HepG2 (cell line): Measurements from ENCODE around the gene TRIM25. TPM values are rescaled to one million over a fixed set of nuclear protein-coding genes. Genes with fewer than 3 reads are reported as not detected.

Experiments
- ATAC-seq: fragments of 200-7000 bp; cut with Tn5 transposase; 3 replicates; pipeline ENCODE4 v1.9.1; 2020; ENCODE audit warnings: mild to moderate bottlenecking, moderate library complexity
- BruUV-seq: library from RNA; stranded (reverse); fragments of 400-500 nt; replicated peaks from 2 replicates; lab custom pipeline; 2021; lab: Mats Ljungman, UMichigan
- CTCF ChIA-PET: fragments of 300-600 bp; formaldehyde crosslinking; extraction: SDS; loops from one replicate; lab custom pipeline; 2021; ENCODE audit warnings: low total read pairs, inconsistent platforms, low intra/inter-chr PET ratio; lab: Yijun Ruan, JAX
- POLR2A ChIA-PET: fragments of 350-600 bp; sonication (Branson Sonifier 250); formaldehyde crosslinking; loops from one replicate; lab custom pipeline; 2020; ENCODE audit warnings: antibody characterized with exemption, inconsistent platforms; lab: Yijun Ruan, JAX
- DNase-seq: peaks from one replicate; pipeline ENCODE4 v3.0.0-alpha.2; 2015; ENCODE audit warnings: low spot score
- FAIRE-seq: peaks from 3 replicates; lab custom pipeline; 2011; peaks lifted over from hg19 to GRCh38; lab: Jason Lieb, UNC
- H2AFZ ChIP-seq: one replicate; pipeline ENCODE4 v1.6.1; 2011; ENCODE audit warnings: low read length, inconsistent platforms
- H3K27ac ChIP-seq: fragments of 300-600 bp; 3 replicates; pipeline ENCODE4 v1.8.0; 2011; ENCODE audit warnings: mixed run types, mild to moderate bottlenecking, mixed read lengths, low read length, inconsistent platforms; ENCODE audit not compliant: insufficient read depth; ENCODE audit errors: extremely low read length
- H3K27me3 ChIP-seq, 2 experiments: fragments of 200-600 bp in 1 of 2; 2 replicates in 1 of 2; 3 replicates in 1 of 2; pipeline versions ENCODE4 v1.6.0 to v1.8.0; 2011; ENCODE audit warnings: low read length in 2 of 2, mild to moderate bottlenecking in 2 of 2, moderate library complexity in 2 of 2, inconsistent platforms in 1 of 2; ENCODE audit not compliant: insufficient read depth in 2 of 2, control insufficient read depth in 1 of 2
- H3K36me3 ChIP-seq, 2 experiments: fragments of 200-600 bp in 1 of 2; replicated peaks in 1 of 2; 2 replicates in 1 of 2; 3 replicates in 1 of 2; pipeline versions ENCODE4 v1.5.1 to v1.8.0; 2011; ENCODE audit warnings: low read length in 2 of 2, inconsistent platforms in 1 of 2; ENCODE audit not compliant: insufficient read depth in 2 of 2, control insufficient read depth in 1 of 2
- H3K4me1 ChIP-seq: 2 replicates; pipeline ENCODE4 v1.5.1; 2012; ENCODE audit warnings: low read length, inconsistent platforms; ENCODE audit not compliant: insufficient read depth
- H3K4me2 ChIP-seq: 2 replicates; pipeline ENCODE4 v1.6.0; 2011; ENCODE audit warnings: low read depth, low read length, inconsistent platforms
- H3K4me3 ChIP-seq, 3 experiments: fragments of 200-600 bp in 1 of 3; sonication (generic), shearing (Covaris generic) in 1 of 3; replicated peaks in 1 of 3; 2 replicates each; pipeline ENCODE4 v1.5.1; 2011 to 2016; ENCODE audit warnings: low read length in 3 of 3, inconsistent platforms in 2 of 3, low read depth in 2 of 3, mild to moderate bottlenecking in 2 of 3, control low read depth in 1 of 3, mixed read lengths in 1 of 3; ENCODE audit not compliant: insufficient read depth in 1 of 3
- H3K79me2 ChIP-seq: one replicate; pipeline ENCODE4 v1.6.1; 2011; ENCODE audit warnings: low read length, inconsistent platforms; ENCODE audit not compliant: insufficient read depth
- H3K9ac ChIP-seq: 2 replicates; pipeline ENCODE4 v1.6.0; 2011; ENCODE audit warnings: mild to moderate bottlenecking, low read depth, low read length, inconsistent platforms; ENCODE audit not compliant: insufficient read depth
- H3K9me3 ChIP-seq: 2 replicates; pipeline ENCODE4 v1.5.1; 2012; ENCODE audit warnings: mild to moderate bottlenecking, low read length
- H4K20me1 ChIP-seq: 2 replicates; pipeline ENCODE4 v1.6.0; 2011; ENCODE audit warnings: inconsistent platforms, mild to moderate bottlenecking, low read length, moderate library complexity; ENCODE audit not compliant: insufficient read depth
- CCDC6 ChIP-seq: sonication (generic); formaldehyde crosslinking; IDR thresholded peaks from 2 replicates; pipeline ENCODE4 v1.8.1; 2022; ENCODE audit warnings: mild to moderate bottlenecking, missing genetic modification reagents, moderate library complexity
- EHMT2 ChIP-seq: fragments of 200-600 bp; sonication (generic); IDR thresholded peaks from 2 replicates; pipeline ENCODE4 v1.7.0; 2017; ENCODE audit warnings: antibody characterized with exemption, low read depth, low read length, borderline replicate concordance
- GATAD2A ChIP-seq: IDR thresholded peaks from 2 replicates; pipeline ENCODE4 v1.6.1; 2016
- HNRNPH1 ChIP-seq: fragments of 200-400 bp; formaldehyde crosslinking; optimal IDR thresholded peaks from 2 replicates; pipeline ENCODE3; 2017; ENCODE audit warnings: mild to moderate bottlenecking, low read depth, low read length
- IRF2 ChIP-seq: IDR thresholded peaks from 2 replicates; pipeline ENCODE4 v1.6.1; 2018; ENCODE audit warnings: missing genetic modification reagents, missing compliant biosample characterization
- JARID2 ChIP-seq: sonication (generic); formaldehyde crosslinking; IDR thresholded peaks from 2 replicates; pipeline ENCODE4 v1.8.1; 2023; ENCODE audit warnings: missing genetic modification reagents, inconsistent platforms; ENCODE audit not compliant: insufficient replicate concordance
- MAFG ChIP-seq: sonication (generic); formaldehyde crosslinking; IDR thresholded peaks from 2 replicates; pipeline ENCODE4 v1.5.1; 2020; ENCODE audit warnings: mild to moderate bottlenecking, missing genetic modification reagents
- NPAS2 ChIP-seq: sonication (generic); formaldehyde crosslinking; IDR thresholded peaks from 2 replicates; pipeline ENCODE4 v1.8.0; 2022; ENCODE audit warnings: mild to moderate bottlenecking, missing genetic modification reagents, borderline replicate concordance
- NR2C2 ChIP-seq: sonication (generic); formaldehyde crosslinking; IDR thresholded peaks from 2 replicates; pipeline ENCODE4 v1.4.0; 2020; ENCODE audit warnings: missing genetic modification reagents, mild to moderate bottlenecking, moderate library complexity, borderline replicate concordance
- NR3C1 ChIP-seq: sonication (generic); formaldehyde crosslinking; IDR thresholded peaks from 2 replicates; pipeline ENCODE4 v1.4.0; 2020; ENCODE audit warnings: missing genetic modification reagents
- PHF21A ChIP-seq: sonication (generic); formaldehyde crosslinking; IDR thresholded peaks from 2 replicates; pipeline ENCODE4 v1.5.0; 2020; ENCODE audit warnings: mild to moderate bottlenecking, missing genetic modification reagents
- REL ChIP-seq: sonication (generic); formaldehyde crosslinking; conservative IDR thresholded peaks from 2 replicates; pipeline ENCODE4 v1.8.0; 2022; ENCODE audit warnings: mild to moderate bottlenecking, missing genetic modification reagents, moderate library complexity
- SIN3A ChIP-seq: IDR thresholded peaks from 2 replicates; pipeline ENCODE4 v1.6.1; 2011; ENCODE audit warnings: low read depth, mild to moderate bottlenecking, control low read depth, low read length, borderline replicate concordance
- SUZ12 ChIP-seq: fragments of 150-350 bp; IDR thresholded peaks from 2 replicates; pipeline ENCODE4 v1.6.1; 2014; ENCODE audit warnings: low read depth, low read length
- TSC22D2 ChIP-seq: sonication (generic); formaldehyde crosslinking; IDR thresholded peaks from 2 replicates; pipeline ENCODE4 v1.5.1; 2020; ENCODE audit warnings: missing genetic modification reagents, mild to moderate bottlenecking, borderline replicate concordance
- ZBTB7A ChIP-seq: sonication (generic); formaldehyde crosslinking; IDR thresholded peaks from 2 replicates; pipeline ENCODE4 v1.8.0; 2022; ENCODE audit warnings: mild to moderate bottlenecking, missing genetic modification reagents
- ZNF10 ChIP-seq: sonication (generic); formaldehyde crosslinking; IDR thresholded peaks from 2 replicates; pipeline ENCODE4 v1.4.0; 2020; ENCODE audit warnings: mild to moderate bottlenecking, low read depth, missing genetic modification reagents, borderline replicate concordance
- ZNF160 ChIP-seq: sonication (generic); formaldehyde crosslinking; IDR thresholded peaks from 2 replicates; pipeline ENCODE4 v1.8.0; 2022; ENCODE audit warnings: mild to moderate bottlenecking, inconsistent platforms, missing genetic modification reagents
- ZNF232 ChIP-seq: sonication (generic); formaldehyde crosslinking; IDR thresholded peaks from 2 replicates; pipeline ENCODE4 v1.4.0; 2020; ENCODE audit warnings: missing genetic modification reagents, borderline replicate concordance
- ZNF256 ChIP-seq: sonication (generic); formaldehyde crosslinking; conservative IDR thresholded peaks from 2 replicates; pipeline ENCODE4 v1.4.0; 2020; ENCODE audit warnings: missing genetic modification reagents
- ZNF292 ChIP-seq: sonication (generic); formaldehyde crosslinking; IDR thresholded peaks from 2 replicates; pipeline ENCODE4 v1.8.1; 2022; ENCODE audit warnings: mild to moderate bottlenecking, low read depth, missing genetic modification reagents, borderline replicate concordance
- ZNF30 ChIP-seq: sonication (generic); formaldehyde crosslinking; IDR thresholded peaks from 2 replicates; pipeline ENCODE4 v1.5.0; 2020; ENCODE audit warnings: mild to moderate bottlenecking, missing genetic modification reagents
- ZSCAN30 ChIP-seq: sonication (generic); formaldehyde crosslinking; IDR thresholded peaks from 2 replicates; pipeline ENCODE4 v1.5.0; 2020; ENCODE audit warnings: mild to moderate bottlenecking, missing genetic modification reagents
- WGBS: methylation state at CpG from one replicate; pipeline ENCODE4 v1.1.6; 2017; ENCODE audit warnings: low lambda C conversion rate; 5-methylcytosine and 5-hydroxymethylcytosine counted together
- in situ Hi-C: cut with HindIII; loops from 2 replicates; pipeline ENCODE4 v1.10.0; 2017; ENCODE audit warnings: low pct_unique_long_range_greater_than_20kb; ENCODE audit not compliant: extremely low pct_ligation_motif_present
- intact Hi-C: fragments of 100-400 bp; cut with micrococcal nuclease; formaldehyde crosslinking; loops from one replicate; pipeline ENCODE4 v1.10.0; 2022; ENCODE audit not compliant: unreplicated experiment
- polyA plus RNA-seq, 8 experiments: library from polyadenylated mRNA; depleted of rRNA in 3 of 8; stranded (reverse) in 7 of 8; unstranded in 1 of 8; fragments of >200 nt; fragmentation: Illumina TruSeq in 4 of 8; extraction: Trizol in 4 of 8; gene quantifications; 2 replicates each; pipeline versions ENCODE4 v1.2.1 to v1.2.3, GENCODE V29; 2011 to 2016; ENCODE audit warnings: low read depth in 4 of 8, missing spikeins in 1 of 8, mixed read lengths in 1 of 8; ENCODE audit not compliant: insufficient read depth in 1 of 8
- total RNA-seq, 5 experiments: library from RNA; depleted of rRNA; stranded (reverse); fragments of >200 nt; fragmentation: Illumina TruSeq; extraction: Trizol; gene quantifications; 2 replicates each; pipeline ENCODE4 v1.2.3, GENCODE V29; 2016; ENCODE audit warnings: low read depth in 1 of 5
- TF ChIP-seq, protein P1 (sequence below): sonication (generic); formaldehyde crosslinking; IDR thresholded peaks from 2 replicates; pipeline ENCODE4 v1.4.0; 2020; ENCODE audit warnings: mild to moderate bottlenecking, missing genetic modification reagents

The TRIM25 gene
- total and polyA plus RNA-seq, 2 of the 13 experiments (the other 11 are each of a cell fraction or from before 2014, with no cell fraction given), result 30.8 to 42.2 TPM

DNA sequence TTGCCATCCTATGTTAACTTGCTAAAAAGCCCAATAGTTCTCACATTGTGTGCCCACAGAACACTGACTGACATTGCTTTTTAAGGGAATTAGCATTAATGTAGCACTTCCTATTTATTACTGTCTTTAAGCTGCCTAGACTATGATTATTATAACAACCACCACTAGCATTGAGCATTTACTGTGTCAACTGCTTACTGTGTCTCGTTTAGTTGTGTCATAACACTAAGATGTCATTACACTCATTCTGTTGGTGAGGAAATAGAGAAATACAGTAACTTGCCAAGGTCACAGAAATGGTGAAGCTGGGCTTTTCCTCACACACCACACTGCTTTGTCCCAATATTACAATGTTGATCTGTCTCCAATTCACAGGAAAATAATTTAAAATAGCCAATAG is 30.2 kb downstream of the TRIM25 start (continued):
- TF ChIP-seq GATAD2A (no peak), CCDC6 (CRISPR knock-in tag) (no peak), SIN3A (no peak), PHF21A (CRISPR knock-in tag) (no peak), REL (no peak), ZBTB7A (no peak), NR2C2 (CRISPR knock-in tag) (no peak), NPAS2 (CRISPR knock-in tag) (no peak), ZNF292 (no peak)
- TF ChIP-seq, protein P1, sequence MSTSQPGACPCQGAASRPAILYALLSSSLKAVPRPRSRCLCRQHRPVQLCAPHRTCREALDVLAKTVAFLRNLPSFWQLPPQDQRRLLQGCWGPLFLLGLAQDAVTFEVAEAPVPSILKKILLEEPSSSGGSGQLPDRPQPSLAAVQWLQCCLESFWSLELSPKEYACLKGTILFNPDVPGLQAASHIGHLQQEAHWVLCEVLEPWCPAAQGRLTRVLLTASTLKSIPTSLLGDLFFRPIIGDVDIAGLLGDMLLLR (CRISPR knock-in tag), result no peak

DNA sequence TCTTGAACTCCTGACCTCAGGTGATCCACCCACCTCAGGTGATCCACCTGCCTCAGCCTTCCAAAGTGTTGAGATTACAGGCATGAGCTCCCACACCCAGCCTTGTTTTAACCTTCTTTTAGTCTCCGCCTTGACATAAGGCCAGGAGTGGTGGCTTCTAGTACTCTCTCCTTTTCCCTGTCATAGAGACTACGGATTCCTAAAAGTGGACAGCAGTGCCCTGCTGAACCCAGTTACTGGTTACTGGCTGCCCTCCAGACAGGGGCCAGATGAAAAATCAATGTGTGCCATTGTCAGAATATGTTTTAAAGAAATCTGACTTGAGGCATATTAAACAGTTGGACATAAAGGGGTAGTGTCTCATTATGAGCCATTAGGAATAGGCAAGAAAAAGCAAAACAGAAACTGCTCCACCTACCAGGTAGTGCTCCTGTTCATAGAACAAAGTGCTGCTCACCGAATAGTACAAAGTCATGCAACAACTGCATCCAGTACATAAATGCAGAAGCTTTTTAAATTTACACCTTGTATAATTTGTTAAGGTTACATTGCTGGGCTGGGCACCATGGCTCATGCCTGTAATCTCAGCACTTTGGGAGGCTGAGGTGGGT is 32.1 kb downstream of the TRIM25 start:
- H2AFZ ChIP-seq, result no peak overlapping the region
- H3K36me3 ChIP-seq, result no peaks in the 10 kb centered on the region
- DNase-seq, result no peak
- TF ChIP-seq ZNF30 (CRISPR knock-in tag) (no peak), HNRNPH1 (no peak), TSC22D2 (CRISPR knock-in tag) (no peak), EHMT2 (no peak), ZSCAN30 (CRISPR knock-in tag) (no peak), ZNF10 (CRISPR knock-in tag) (no peak), JARID2 (no peak), MAFG (CRISPR knock-in tag) (no peak), ZNF256 (CRISPR knock-in tag) (no peak), IRF2 (no peak), SUZ12 (no peak), NR3C1 (CRISPR knock-in tag) (no peak), ZNF160 (CRISPR knock-in tag) (no peak), ZNF232 (CRISPR knock-in tag) (no peak)
- no peak overlapping the region for H3K4me2 ChIP-seq
- no peak for ATAC-seq
- H3K79me2 ChIP-seq, result no peaks in the 10 kb centered on the region
- no peaks in the 10 kb centered on the region for H3K9me3 ChIP-seq
- BruUV-seq, result no TSS peak
- in situ Hi-C loops, result no loop called here
- intact Hi-C loops, result no loop called here
- POLR2A ChIA-PET, result interaction anchor here (0.7 kb wide), 1 partner anchor 32 kb away, joined by 3 read pairs; the partner anchor contains the start of gene TRIM25
- CTCF ChIA-PET, result no interaction called here
- no peaks in the 10 kb centered on the region for H4K20me1 ChIP-seq
- H3K27ac ChIP-seq, result no peak overlapping the region
- FAIRE-seq, result no peak
- H3K4me1 ChIP-seq, result peaks cover 19% of the 10 kb centered on the region
- H3K9ac ChIP-seq, result no peak overlapping the region
- peaks cover 0 to 3% of the 10 kb centered on the region in 2 experiments; a peak in 2 of 5 replicates for H3K27me3 ChIP-seq
- no peak overlapping the region for H3K4me3 ChIP-seq
- 83% methylated on average over 3 of the region's 3 CpGs for WGBS
